NCI-H1105 (cell line): Measurements from ENCODE around the gene A1BG.
"Not testable (repeated sequence)": the region's sequence is repeated elsewhere in the genome, so short reads cannot be mapped to it uniquely, and the experiment has no call there.

Source experiments
- DNase-seq: peaks from one replicate; lab custom pipeline; 2025; lab: John Stamatoyannopoulos, UW

A1BG gene

GRCh38 chr19:58336820-58337219, 16.5 kb downstream of the A1BG start:
- DNase-seq: no peak

DNA sequence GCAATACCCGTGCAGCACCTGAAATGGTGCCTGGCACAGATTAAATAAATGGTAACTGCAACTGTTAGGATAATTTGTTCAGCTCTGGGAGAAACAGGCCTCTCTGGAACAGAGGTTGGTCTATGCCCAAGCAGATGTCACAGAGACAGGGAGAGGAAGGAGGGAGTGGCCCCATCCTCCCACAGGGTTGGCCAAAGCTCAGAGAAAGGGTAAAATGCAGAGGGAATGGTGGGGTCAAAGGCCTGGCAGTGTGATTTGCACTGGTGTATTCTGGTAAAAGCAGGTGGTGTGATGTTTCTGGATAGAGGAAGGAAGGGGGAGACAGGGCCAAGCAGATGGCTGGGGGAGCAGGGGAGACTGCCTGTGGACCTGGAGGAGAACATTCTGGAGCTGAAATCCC, 17.1 kb downstream of the A1BG start:
- DNase-seq: no peak

- no peak for DNase-seq
These were observed 17.7 kb downstream of the A1BG start for GRCh38 chr19:58335630-58336029.

GRCh38 chr19:58334691-58335249, 18.5 kb downstream of the A1BG start:
- DNase-seq: no peak

DNA sequence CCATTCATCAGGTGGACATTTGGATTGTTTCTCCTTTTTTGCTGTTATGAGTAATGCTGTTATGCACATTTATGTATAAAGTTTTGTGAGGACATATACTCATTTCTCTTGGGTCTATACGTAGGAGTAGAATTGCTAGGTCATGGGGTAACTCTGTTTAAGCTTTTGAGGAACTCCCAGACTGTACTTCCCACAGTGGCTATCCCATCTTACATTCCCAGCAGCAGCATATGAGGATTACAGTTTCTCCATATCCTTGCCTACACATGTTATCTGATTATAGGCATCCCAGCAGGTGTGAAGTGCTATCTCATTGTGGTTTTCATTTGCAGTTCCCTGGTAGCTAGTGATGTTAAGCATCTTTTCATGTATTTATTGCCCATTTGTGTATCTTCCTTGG, 20.6 kb downstream of the A1BG start:
- DNase-seq: no peak

- no peak for DNase-seq
These were observed 22.8 kb downstream of the A1BG start for GRCh38 chr19:58330458-58330857.

- peak; percentile 8 for DNase-seq
These were observed 24.3 kb downstream of the A1BG start for GRCh38 chr19:58328999-58329398.

- peak; percentile 79 for DNase-seq
These were observed 26.2 kb downstream of the A1BG start, which contains the start of gene ZSCAN22 for GRCh38 chr19:58326914-58327726. Gene ZSCAN22, plus strand, starts transcription at chr19:58326994. Its CDS starts 7,809 bp downstream, at chr19:58334803.

GRCh38 chr19:58326501-58326913, 26.8 kb downstream of the A1BG start:
- no peak for DNase-seq

DNA sequence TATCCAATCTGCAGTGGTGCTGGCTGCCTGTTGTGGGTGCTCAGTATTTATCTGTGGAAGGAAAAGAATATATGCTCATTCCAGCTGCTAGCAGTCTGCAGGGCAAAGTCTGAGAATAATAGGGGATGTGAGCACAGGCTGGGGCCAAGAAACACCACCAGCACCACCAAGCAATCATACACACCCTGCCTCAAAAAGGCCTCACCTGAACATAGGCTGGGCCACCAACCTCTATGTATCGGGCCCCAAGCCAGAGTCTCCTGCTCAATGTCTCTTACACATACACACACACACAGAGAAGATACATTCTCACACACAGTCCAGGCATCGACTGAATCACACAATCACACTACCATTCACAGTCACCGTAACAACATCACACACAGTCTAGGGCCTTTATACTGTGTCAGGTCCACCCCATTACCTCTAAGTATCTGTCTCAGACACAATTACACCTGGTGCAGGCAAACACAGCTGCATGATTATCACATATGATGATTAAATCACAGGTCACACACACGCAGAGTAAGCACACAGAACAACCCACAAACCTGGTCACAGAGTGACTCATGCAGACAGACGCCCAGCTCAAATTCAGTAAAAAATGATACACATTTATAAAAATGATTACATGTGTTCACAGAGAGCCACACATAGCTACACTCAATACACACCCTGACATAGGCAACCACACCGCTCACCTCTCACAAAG, 27.8 kb downstream of the A1BG start:
- no peak for DNase-seq

- DNase-seq: no peak
These were observed 34.1 kb downstream of the A1BG start for GRCh38 chr19:58319241-58319640.

DNA sequence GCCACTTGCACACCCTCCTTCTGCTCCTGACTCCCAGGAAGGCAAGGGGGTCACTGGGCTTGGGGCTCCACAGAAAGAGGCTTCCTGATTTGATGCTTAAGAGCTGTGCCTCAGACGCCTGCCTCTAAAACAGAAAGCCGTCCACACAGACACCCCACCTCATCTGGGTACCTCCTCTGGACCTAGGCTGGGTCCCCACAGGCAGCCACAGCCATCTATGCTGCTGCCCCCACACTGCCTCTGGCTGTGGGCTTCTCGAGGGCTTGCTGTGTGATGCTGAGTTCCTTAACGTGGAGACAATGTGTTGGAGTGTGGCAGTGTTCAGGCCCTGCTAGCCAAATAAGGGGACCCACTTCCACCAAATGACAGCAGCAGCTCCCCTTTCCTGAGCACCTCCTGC, 35.0 kb downstream of the A1BG start:
- DNase-seq: no peak

- no peak for DNase-seq
These were observed 35.7 kb downstream of the A1BG start for GRCh38 chr19:58317476-58318072.

GRCh38 chr19:58315580-58315979, 37.7 kb downstream of the A1BG start:
- no peak for DNase-seq

GRCh38 chr19:58311345-58311865, 41.9 kb downstream of the A1BG start:
- no peak for DNase-seq

DNA sequence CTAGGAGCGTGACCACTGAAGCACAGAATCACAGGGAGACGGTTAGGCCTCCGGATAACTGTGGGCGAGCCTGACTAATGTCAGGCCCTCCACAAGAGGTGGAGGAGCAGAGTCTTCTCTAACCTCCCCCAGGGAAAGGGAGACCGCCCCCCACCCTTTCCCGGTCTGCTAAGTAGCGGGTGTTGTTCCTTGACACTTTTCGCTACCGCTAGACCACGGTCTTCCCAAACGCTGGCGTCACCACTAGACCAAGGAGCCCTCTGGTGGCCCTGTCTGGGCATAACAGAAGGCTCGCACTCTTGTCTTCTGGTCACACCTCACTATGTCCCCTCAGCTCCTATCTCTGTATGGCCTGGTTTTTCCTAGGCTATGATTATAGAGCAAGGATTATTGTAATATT, 42.6 kb downstream of the A1BG start:
- not testable (repeated sequence) for DNase-seq

DNA sequence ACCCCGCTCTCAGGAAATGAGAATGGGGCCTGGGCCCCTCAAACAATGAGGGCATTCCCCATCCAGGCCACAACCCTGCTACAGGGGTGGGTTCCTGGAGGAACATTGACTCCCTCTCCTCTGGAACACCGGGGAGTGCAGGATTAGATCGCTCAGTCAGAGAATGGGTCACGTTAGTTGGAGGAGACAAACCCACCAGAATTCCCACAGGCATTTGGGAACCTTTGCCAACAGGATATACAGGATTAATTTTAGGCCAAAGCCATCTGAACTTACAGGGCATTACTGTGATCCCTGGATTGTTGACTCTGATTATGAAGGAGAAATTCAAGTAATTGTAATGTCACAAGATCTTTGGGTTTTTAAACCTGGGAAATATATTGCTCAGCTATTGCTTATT, 45.6 kb downstream of the A1BG start:
- no peak for DNase-seq

- no peak for DNase-seq
These were observed 47.4 kb downstream of the A1BG start for GRCh38 chr19:58305932-58306323.

GRCh38 chr19:58305065-58305931, 48.0 kb downstream of the A1BG start, which contains the start of gene ERVK3-1:
Gene ERVK3-1, plus strand, starts transcription at chr19:58305377. Its CDS starts 6,792 bp downstream, at chr19:58312169.
- peak; percentile 96 for DNase-seq

DNA sequence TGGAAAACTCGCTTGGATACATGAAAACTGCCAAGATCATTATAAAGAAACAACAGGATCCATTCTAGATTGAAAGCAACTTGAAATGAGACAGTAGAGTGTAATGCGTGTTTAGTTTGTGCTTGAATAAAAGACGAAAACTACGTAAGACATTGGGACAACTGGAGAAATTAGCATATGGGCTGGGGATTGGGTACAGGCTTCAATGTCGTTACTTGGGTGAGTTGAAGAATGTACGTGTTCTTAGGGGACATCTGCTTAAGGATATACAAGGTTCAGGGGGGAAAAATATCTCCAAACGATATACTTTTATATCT, 48.6 kb downstream of the A1BG start:
- DNase-seq: no peak

DNA sequence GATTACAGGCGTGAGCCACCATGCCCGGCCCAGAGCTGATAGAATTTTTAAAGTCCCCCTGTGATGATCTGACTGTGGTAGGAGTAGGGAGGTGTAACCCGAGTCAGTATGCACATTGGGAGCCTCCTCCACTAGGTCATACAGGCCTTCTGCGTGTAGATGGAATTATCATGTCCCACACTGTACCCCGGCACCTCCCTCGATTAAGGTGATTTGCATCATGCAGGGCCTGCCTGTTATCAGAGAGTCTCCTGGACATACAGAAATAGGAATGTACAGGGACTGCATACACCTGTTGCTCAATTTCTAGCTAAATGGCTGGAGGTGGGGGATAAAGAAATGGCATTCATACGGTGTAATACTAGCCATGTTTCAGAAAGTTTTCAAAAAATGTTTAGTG, 49.0 kb downstream of the A1BG start:
- DNase-seq: no peak
